C4-2B (cell line): Measurements from ENCODE around the gene L1CAM.

Experiments
- CTCF ChIP-seq: fragments of 450-650 bp; conservative IDR thresholded peaks from 2 replicates; pipeline ENCODE4 v1.5.1; 2017; ENCODE audit warnings: mild to moderate bottlenecking
- ZFX ChIP-seq: fragments of 450-650 bp; IDR thresholded peaks from 2 replicates; pipeline ENCODE4 v1.6.1; 2017

GRCh38 chrX:153927922-153928760 lies 42.2 kb upstream of the L1CAM start:
- TF ChIP-seq CTCF (peak; percentile 29), ZFX (peak; percentile 50)
